SK-N-SH (cell line): ENCODE results near the gene SLC37A1. TPM values are rescaled to one million over a fixed set of nuclear protein-coding genes. Genes with fewer than 3 reads are reported as not detected.

Experiments
- CTCF ChIA-PET: fragments of 300-600, 350-600 bp; formaldehyde crosslinking; extraction: SDS; loops from one replicate; lab custom pipeline; 2021; lab: Yijun Ruan, JAX
- POLR2A ChIA-PET: fragments of 350-600 bp; sonication (Branson Sonifier 250); formaldehyde crosslinking; extraction: SDS; loops from one replicate; lab custom pipeline; 2020; ENCODE audit warnings: antibody characterized with exemption, inconsistent platforms; lab: Yijun Ruan, JAX
- DNase-seq: peaks from one replicate; pipeline ENCODE4 v3.0.0; 2012
- H2AFZ ChIP-seq: fragments of 200-600 bp; sonication (generic); 2 replicates; pipeline ENCODE4 v1.8.1; 2016; ENCODE audit warnings: antibody characterized with exemption, mild to moderate bottlenecking, low read depth
- H3F3A ChIP-seq: fragments of 200-600 bp; sonication (generic); replicated peaks from 2 replicates; pipeline ENCODE3; 2016; ENCODE audit warnings: antibody characterized with exemption, mild to moderate bottlenecking; ENCODE audit not compliant: insufficient read depth
- H3K27ac ChIP-seq, 2 experiments: fragments of 200-500 bp in 1 of 2; fragments of 200-600 bp in 1 of 2; sonication (Bioruptor generic) in 1 of 2; sonication (generic), shearing (Covaris generic) in 1 of 2; 2 replicates each; pipeline versions ENCODE4 v1.5.1 to v1.6.1; 2014 to 2016; ENCODE audit warnings: low read depth in 2 of 2, inconsistent platforms in 1 of 2, low read length in 1 of 2, mild to moderate bottlenecking in 1 of 2, mixed read lengths in 1 of 2
- H3K27me3 ChIP-seq: fragments of 200-600 bp; sonication (generic), shearing (Covaris generic); 2 replicates; pipeline ENCODE4 v1.6.1; 2016; ENCODE audit warnings: mixed run types; ENCODE audit not compliant: insufficient read depth
- H3K36me3 ChIP-seq, 2 experiments: fragments of 200-500 bp in 1 of 2; fragments of 200-600 bp in 1 of 2; sonication (Bioruptor generic) in 1 of 2; sonication (generic) in 1 of 2; replicated peaks in 1 of 2; 2 replicates each; pipeline versions ENCODE3 to v1.5.1; 2014 to 2016; ENCODE audit warnings: low read length in 1 of 2, mild to moderate bottlenecking in 1 of 2; ENCODE audit not compliant: insufficient read depth in 2 of 2, control insufficient read depth in 1 of 2
- H3K4me1 ChIP-seq, 2 experiments: fragments of 200-500 bp in 1 of 2; fragments of 200-600 bp in 1 of 2; sonication (Bioruptor generic) in 1 of 2; sonication (generic), shearing (Covaris generic) in 1 of 2; 2 replicates each; pipeline versions ENCODE4 v1.5.1 to v1.6.1; 2014 to 2016; ENCODE audit warnings: low read depth in 1 of 2, low read length in 1 of 2, mixed run types in 1 of 2; ENCODE audit not compliant: insufficient read depth in 2 of 2, control insufficient read depth in 1 of 2
- H3K4me2 ChIP-seq: fragments of 200-600 bp; sonication (generic), shearing (Covaris generic); 2 replicates; pipeline ENCODE4 v1.6.1; 2017; ENCODE audit warnings: mixed run types
- H3K4me3 ChIP-seq, 2 experiments: fragments of 200-500 bp in 1 of 2; fragments of 200-600 bp in 1 of 2; sonication (Bioruptor generic) in 1 of 2; sonication (generic), shearing (Covaris generic) in 1 of 2; 2 replicates each; pipeline versions ENCODE4 v1.5.1 to v1.8.1; 2014 to 2016; ENCODE audit warnings: low read depth in 2 of 2, inconsistent platforms in 1 of 2, low read length in 1 of 2, mild to moderate bottlenecking in 1 of 2, mixed read lengths in 1 of 2, moderate library complexity in 1 of 2
- H3K79me2 ChIP-seq: fragments of 200-600 bp; sonication (generic); 2 replicates; pipeline ENCODE4 v1.8.1; 2017; ENCODE audit warnings: mild to moderate bottlenecking; ENCODE audit not compliant: insufficient read depth
- H3K9ac ChIP-seq: fragments of 200-600 bp; sonication (generic); 2 replicates; pipeline ENCODE4 v1.6.1; 2017; ENCODE audit warnings: mixed run types
- H3K9me2 ChIP-seq: fragments of 200-600 bp; sonication (generic); 2 replicates; pipeline ENCODE4 v1.6.1; 2017; ENCODE audit warnings: mixed run types
- H3K9me3 ChIP-seq: fragments of 200-600 bp; sonication (generic); 2 replicates; pipeline ENCODE4 v1.6.1; 2017; ENCODE audit warnings: mixed run types, mild to moderate bottlenecking, moderate library complexity
- H4K20me1 ChIP-seq: fragments of 200-600 bp; sonication (generic); 2 replicates; pipeline ENCODE4 v1.6.1; 2017; ENCODE audit warnings: mild to moderate bottlenecking, mixed run types; ENCODE audit not compliant: insufficient read depth
- EP300 ChIP-seq, 2 experiments: IDR thresholded peaks; 2 replicates each; pipeline versions ENCODE4 v1.4.0 to v1.6.1; 2012; ENCODE audit warnings: borderline replicate concordance in 1 of 2, low read depth in 1 of 2, low read length in 1 of 2
- EZH2phosphoT487 ChIP-seq: fragments of 200-600 bp; sonication (generic); IDR thresholded peaks from 2 replicates; pipeline ENCODE4 v1.6.1; 2017; ENCODE audit warnings: low read depth, mixed run types, mild to moderate bottlenecking, antibody characterized with exemption, moderate library complexity, borderline replicate concordance
- FOSL2 ChIP-seq: IDR thresholded peaks from 2 replicates; pipeline ENCODE4 v1.4.0; 2012; ENCODE audit warnings: low read depth, mild to moderate bottlenecking, moderate library complexity, borderline replicate concordance
- FOXJ3 ChIP-seq: sonication (generic); formaldehyde crosslinking; IDR thresholded peaks from 2 replicates; pipeline ENCODE4 v1.5.1; 2020; ENCODE audit warnings: mild to moderate bottlenecking, missing genetic modification reagents
- FOXM1 ChIP-seq: IDR thresholded peaks from 2 replicates; pipeline ENCODE4 v1.4.0; 2012; ENCODE audit warnings: low read depth, mild to moderate bottlenecking
- GABPA ChIP-seq: IDR thresholded peaks from 2 replicates; pipeline ENCODE4 v1.4.0; 2012; ENCODE audit warnings: low read depth, mild to moderate bottlenecking
- JUND ChIP-seq: IDR thresholded peaks from 2 replicates; pipeline ENCODE4 v1.4.0; 2012
- MEF2A ChIP-seq: IDR thresholded peaks from 2 replicates; pipeline ENCODE4 v1.4.0; 2012; ENCODE audit warnings: low read depth, borderline replicate concordance
- MXI1 ChIP-seq: IDR thresholded peaks from 2 replicates; pipeline ENCODE4 v1.6.1; 2012; ENCODE audit warnings: mild to moderate bottlenecking, low read depth, low read length, improper control_type of control experiment
- POLR2AphosphoS5 ChIP-seq: IDR thresholded peaks from 2 replicates; pipeline ENCODE4 v1.6.1; 2012; ENCODE audit warnings: low read depth, low read length
- RFX5 ChIP-seq: IDR thresholded peaks from 2 replicates; pipeline ENCODE4 v1.6.1; 2012; ENCODE audit warnings: mild to moderate bottlenecking, improper control_type of control experiment, low read length
- RXRA ChIP-seq: IDR thresholded peaks from 2 replicates; pipeline ENCODE4 v1.4.0; 2012; ENCODE audit warnings: low read depth, mild to moderate bottlenecking, borderline replicate concordance
- SMC3 ChIP-seq: IDR thresholded peaks from 2 replicates; pipeline ENCODE4 v1.6.1; 2012; ENCODE audit warnings: low read depth, low read length, improper control_type of control experiment
- TCF12 ChIP-seq: IDR thresholded peaks from 2 replicates; pipeline ENCODE4 v1.4.0; 2012
- TEAD4 ChIP-seq: IDR thresholded peaks from 2 replicates; pipeline ENCODE4 v1.4.0; 2012; ENCODE audit warnings: mild to moderate bottlenecking, borderline replicate concordance; ENCODE audit not compliant: insufficient read depth
- YY1 ChIP-seq: IDR thresholded peaks from 2 replicates; pipeline ENCODE4 v1.4.0; 2012; ENCODE audit warnings: low read depth, mild to moderate bottlenecking
- WGBS: methylation state at CpG from one replicate; pipeline ENCODE4 v1.1.6; 2017; ENCODE audit warnings: low lambda C conversion rate; 5-methylcytosine and 5-hydroxymethylcytosine counted together
- polyA plus RNA-seq, 3 experiments: library from polyadenylated mRNA; depleted of rRNA; stranded (reverse); fragments of >200 nt; gene quantifications; 2 replicates each; pipeline ENCODE4 v1.2.3, GENCODE V29; 2012
- TF ChIP-seq, protein P1 (sequence below): IDR thresholded peaks from 2 replicates; pipeline ENCODE4 v1.4.0; 2012; ENCODE audit warnings: low read depth, borderline replicate concordance
- TF ChIP-seq, protein P2 (sequence below): fragments of 150-350 bp; IDR thresholded peaks from 2 replicates; pipeline ENCODE4 v1.6.1; 2016; ENCODE audit warnings: mild to moderate bottlenecking, low read depth, low read length
- TF ChIP-seq, protein P3 (sequence below): IDR thresholded peaks from 2 replicates; pipeline ENCODE4; 2012
- TF ChIP-seq, protein P4 (sequence below): IDR thresholded peaks from 2 replicates; pipeline ENCODE4 v1.6.1; 2012; ENCODE audit warnings: mild to moderate bottlenecking, low read depth, low read length, moderate library complexity

The SLC37A1 gene
- polyA plus RNA-seq, 1 of the 3 experiments (the other 2 are of a cell fraction) = 2.8 TPM

DNA sequence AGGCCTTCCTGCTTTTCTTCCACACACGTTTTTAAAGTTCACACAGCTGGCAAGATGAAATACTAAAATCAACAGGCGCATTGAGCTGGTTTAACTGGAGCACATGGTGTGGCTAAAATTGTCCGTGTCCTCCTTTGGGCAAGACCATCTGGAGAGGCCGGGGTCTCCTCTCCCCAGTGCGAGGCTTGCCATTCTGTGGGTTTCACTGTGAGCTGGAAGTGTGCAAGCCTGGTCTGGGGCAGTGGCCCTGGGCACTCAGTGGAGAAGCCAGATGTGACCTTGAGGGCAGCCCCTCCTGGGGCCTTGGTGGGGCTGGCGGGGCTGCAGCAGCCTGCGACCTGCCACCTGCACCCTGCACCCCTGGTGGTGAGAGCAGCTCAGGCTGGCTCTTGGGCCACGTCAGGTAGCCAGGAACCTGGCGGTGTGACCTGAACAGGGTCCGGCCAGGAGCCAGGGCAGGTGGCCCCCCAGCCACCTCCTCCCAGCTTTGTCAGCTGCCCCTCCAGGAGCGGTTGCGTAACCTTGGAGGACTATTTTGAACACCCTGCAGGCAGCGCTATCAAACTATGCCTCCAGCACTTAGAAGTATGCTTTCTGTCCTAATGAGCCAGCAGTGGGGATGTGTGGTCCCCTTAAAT, 52.4 kb downstream of the SLC37A1 start:
- Histone ChIP-seq H3K4me1 (peaks cover 0 to 4% of the 10 kb centered on the region in 2 experiments; a peak in 1 of 4 replicates), H2AFZ (no peak overlapping the region), H3K79me2 (no peaks in the 10 kb centered on the region), H3K36me3 (no peaks in the 10 kb centered on the region), H3K9me2 (no peaks in the 10 kb centered on the region), H3K9me3 (no peaks in the 10 kb centered on the region), H3F3A (no peaks in the 10 kb centered on the region), H3K4me2 (no peak overlapping the region), H4K20me1 (no peaks in the 10 kb centered on the region), H3K4me3 (no peak overlapping the region), H3K27me3 (no peaks in the 10 kb centered on the region), H3K27ac (no peak overlapping the region), H3K9ac (no peak overlapping the region)
- DNase-seq = no peak
- 75% methylated on average over 6 of the region's 13 CpGs for WGBS
- TF ChIP-seq EZH2phosphoT487 (no peak), FOSL2 (no peak), RFX5 (no peak), FOXM1 (no peak), TCF12 (no peak), SMC3 (no peak), EP300 (IDR thresholded peaks at IDR 0.05; ENCODE audit: borderline replicate concordance in 1 of 2, low read depth in 1 of 2, low read length in 1 of 2) (no peak), GABPA (no peak), TEAD4 (no peak)
- POLR2A ChIA-PET = no interaction called here
- CTCF ChIA-PET = no interaction called here

DNA sequence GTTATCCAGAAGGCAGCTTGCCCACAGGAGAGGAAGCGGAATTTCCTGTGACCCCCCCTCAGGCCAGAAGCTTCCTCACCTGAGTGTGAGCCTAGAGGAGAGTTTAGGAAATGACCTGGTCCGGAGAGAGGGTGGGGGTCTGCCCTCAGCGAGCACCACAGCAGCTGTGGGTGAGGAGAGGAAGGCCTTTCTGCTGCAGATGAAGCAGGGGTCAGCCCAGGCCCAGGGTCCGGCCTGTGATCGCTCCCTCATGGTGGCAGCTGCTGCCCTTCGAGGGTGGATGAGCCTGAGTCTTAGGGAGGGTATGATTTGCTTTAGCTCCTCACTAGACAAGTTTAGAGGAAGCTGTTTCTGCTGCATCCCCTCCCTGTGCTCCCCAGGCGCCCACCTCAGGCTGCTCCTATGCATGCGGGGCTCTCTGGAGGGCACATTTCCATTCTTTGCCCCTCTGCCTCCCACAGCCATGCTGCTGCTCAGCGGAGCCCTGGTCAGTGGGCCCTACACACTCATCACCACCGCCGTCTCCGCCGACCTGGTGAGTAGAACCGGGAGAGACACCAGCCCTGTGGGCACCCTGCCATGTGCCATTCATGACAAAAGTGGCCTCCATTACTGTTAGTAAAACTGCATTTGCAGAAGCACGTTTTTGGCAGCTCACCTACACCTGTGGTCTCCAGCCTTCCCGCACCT, 53.0 kb downstream of the SLC37A1 start:
- Histone ChIP-seq H3K4me3 (no peak overlapping the region), H3K4me1 (peaks cover 0 to 6% of the 10 kb centered on the region in 2 experiments; a peak in 1 of 4 replicates), H2AFZ (no peak overlapping the region), H3K36me3 (no peaks in the 10 kb centered on the region), H3K9ac (no peak overlapping the region), H3K9me2 (no peaks in the 10 kb centered on the region), H3K9me3 (no peaks in the 10 kb centered on the region), H3K4me2 (no peak overlapping the region), H3K79me2 (no peaks in the 10 kb centered on the region), H3K27ac (no peak overlapping the region), H4K20me1 (no peaks in the 10 kb centered on the region), H3K27me3 (no peaks in the 10 kb centered on the region), H3F3A (no peaks in the 10 kb centered on the region)
- ChIA-PET POLR2A (no interaction called here), CTCF (no interaction called here)
- 81% methylated on average over 10 of the region's 16 CpGs for WGBS
- no peak for DNase-seq
- TF ChIP-seq, protein P1, sequence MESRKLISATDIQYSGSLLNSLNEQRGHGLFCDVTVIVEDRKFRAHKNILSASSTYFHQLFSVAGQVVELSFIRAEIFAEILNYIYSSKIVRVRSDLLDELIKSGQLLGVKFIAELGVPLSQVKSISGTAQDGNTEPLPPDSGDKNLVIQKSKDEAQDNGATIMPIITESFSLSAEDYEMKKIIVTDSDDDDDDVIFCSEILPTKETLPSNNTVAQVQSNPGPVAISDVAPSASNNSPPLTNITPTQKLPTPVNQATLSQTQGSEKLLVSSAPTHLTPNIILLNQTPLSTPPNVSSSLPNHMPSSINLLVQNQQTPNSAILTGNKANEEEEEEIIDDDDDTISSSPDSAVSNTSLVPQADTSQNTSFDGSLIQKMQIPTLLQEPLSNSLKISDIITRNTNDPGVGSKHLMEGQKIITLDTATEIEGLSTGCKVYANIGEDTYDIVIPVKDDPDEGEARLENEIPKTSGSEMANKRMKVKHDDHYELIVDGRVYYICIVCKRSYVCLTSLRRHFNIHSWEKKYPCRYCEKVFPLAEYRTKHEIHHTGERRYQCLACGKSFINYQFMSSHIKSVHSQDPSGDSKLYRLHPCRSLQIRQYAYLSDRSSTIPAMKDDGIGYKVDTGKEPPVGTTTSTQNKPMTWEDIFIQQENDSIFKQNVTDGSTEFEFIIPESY = no peak
- TF ChIP-seq, protein P2, sequence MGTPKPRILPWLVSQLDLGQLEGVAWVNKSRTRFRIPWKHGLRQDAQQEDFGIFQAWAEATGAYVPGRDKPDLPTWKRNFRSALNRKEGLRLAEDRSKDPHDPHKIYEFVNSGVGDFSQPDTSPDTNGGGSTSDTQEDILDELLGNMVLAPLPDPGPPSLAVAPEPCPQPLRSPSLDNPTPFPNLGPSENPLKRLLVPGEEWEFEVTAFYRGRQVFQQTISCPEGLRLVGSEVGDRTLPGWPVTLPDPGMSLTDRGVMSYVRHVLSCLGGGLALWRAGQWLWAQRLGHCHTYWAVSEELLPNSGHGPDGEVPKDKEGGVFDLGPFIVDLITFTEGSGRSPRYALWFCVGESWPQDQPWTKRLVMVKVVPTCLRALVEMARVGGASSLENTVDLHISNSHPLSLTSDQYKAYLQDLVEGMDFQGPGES = no peak
- TF ChIP-seq, protein P3, sequence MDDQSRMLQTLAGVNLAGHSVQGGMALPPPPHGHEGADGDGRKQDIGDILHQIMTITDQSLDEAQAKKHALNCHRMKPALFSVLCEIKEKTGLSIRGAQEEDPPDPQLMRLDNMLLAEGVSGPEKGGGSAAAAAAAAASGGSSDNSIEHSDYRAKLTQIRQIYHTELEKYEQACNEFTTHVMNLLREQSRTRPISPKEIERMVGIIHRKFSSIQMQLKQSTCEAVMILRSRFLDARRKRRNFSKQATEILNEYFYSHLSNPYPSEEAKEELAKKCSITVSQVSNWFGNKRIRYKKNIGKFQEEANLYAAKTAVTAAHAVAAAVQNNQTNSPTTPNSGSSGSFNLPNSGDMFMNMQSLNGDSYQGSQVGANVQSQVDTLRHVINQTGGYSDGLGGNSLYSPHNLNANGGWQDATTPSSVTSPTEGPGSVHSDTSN = no peak
- TF ChIP-seq FOXJ3 (no peak), EZH2phosphoT487 (no peak), MEF2A (no peak), RXRA (no peak), MXI1 (no peak), JUND (no peak), YY1 (no peak), POLR2AphosphoS5 (no peak)
- TF ChIP-seq, protein P4, sequence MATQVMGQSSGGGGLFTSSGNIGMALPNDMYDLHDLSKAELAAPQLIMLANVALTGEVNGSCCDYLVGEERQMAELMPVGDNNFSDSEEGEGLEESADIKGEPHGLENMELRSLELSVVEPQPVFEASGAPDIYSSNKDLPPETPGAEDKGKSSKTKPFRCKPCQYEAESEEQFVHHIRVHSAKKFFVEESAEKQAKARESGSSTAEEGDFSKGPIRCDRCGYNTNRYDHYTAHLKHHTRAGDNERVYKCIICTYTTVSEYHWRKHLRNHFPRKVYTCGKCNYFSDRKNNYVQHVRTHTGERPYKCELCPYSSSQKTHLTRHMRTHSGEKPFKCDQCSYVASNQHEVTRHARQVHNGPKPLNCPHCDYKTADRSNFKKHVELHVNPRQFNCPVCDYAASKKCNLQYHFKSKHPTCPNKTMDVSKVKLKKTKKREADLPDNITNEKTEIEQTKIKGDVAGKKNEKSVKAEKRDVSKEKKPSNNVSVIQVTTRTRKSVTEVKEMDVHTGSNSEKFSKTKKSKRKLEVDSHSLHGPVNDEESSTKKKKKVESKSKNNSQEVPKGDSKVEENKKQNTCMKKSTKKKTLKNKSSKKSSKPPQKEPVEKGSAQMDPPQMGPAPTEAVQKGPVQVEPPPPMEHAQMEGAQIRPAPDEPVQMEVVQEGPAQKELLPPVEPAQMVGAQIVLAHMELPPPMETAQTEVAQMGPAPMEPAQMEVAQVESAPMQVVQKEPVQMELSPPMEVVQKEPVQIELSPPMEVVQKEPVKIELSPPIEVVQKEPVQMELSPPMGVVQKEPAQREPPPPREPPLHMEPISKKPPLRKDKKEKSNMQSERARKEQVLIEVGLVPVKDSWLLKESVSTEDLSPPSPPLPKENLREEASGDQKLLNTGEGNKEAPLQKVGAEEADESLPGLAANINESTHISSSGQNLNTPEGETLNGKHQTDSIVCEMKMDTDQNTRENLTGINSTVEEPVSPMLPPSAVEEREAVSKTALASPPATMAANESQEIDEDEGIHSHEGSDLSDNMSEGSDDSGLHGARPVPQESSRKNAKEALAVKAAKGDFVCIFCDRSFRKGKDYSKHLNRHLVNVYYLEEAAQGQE = no peak
